GM19238 (cell line): ENCODE results near the gene AMIGO3.
"Not testable (repeated sequence)": the region's sequence is repeated elsewhere in the genome, so short reads cannot be mapped to it uniquely, and the experiment has no call there.

Source experiments
- DNase-seq: peaks from one replicate; pipeline ENCODE4 v3.0.0; 2011; ENCODE audit warnings: low spot score; ENCODE audit not compliant: insufficient read length

Gene AMIGO3

GRCh38 chr3:49712166-49712565 is 7.3 kb downstream of the AMIGO3 start:
- no peak for DNase-seq

GRCh38 chr3:49711489-49711888 is 8.0 kb downstream of the AMIGO3 start:
- DNase-seq, result no peak

- DNase-seq, result no peak
Measured at GRCh38 chr3:49709852-49710251, 9.6 kb downstream of the AMIGO3 start.

GRCh38 chr3:49707113-49707480 is 12.4 kb downstream of the AMIGO3 start:
- no peak for DNase-seq

- no peak for DNase-seq
Measured at GRCh38 chr3:49706456-49707112, 12.9 kb downstream of the AMIGO3 start.

- DNase-seq, result no peak
Measured at GRCh38 chr3:49705390-49705960, 14.0 kb downstream of the AMIGO3 start.

- no peak for DNase-seq
Measured at GRCh38 chr3:49704629-49705028, 14.9 kb downstream of the AMIGO3 start.

- no peak for DNase-seq
Measured at GRCh38 chr3:49703956-49704355, 15.5 kb downstream of the AMIGO3 start.

GRCh38 chr3:49703443-49703927 is 16.0 kb downstream of the AMIGO3 start:
- peak; percentile 81 for DNase-seq

- DNase-seq, result no peak
Measured at GRCh38 chr3:49702672-49703071, 16.8 kb downstream of the AMIGO3 start.

- DNase-seq, result no peak
Measured at GRCh38 chr3:49701388-49702077, 18.0 kb downstream of the AMIGO3 start.

- no peak for DNase-seq
Measured at GRCh38 chr3:49700453-49701128, 18.9 kb downstream of the AMIGO3 start.

GRCh38 chr3:49700014-49700413 is 19.5 kb downstream of the AMIGO3 start:
- no peak for DNase-seq

- no peak for DNase-seq
Measured at GRCh38 chr3:49699281-49699979, 20.1 kb downstream of the AMIGO3 start.

- not testable (repeated sequence) for DNase-seq
Measured at GRCh38 chr3:49695350-49696015, 24.0 kb downstream of the AMIGO3 start.

GRCh38 chr3:49694409-49695070 is 24.9 kb downstream of the AMIGO3 start:
- DNase-seq, result not testable (repeated sequence)

GRCh38 chr3:49691481-49691880 is 28.0 kb downstream of the AMIGO3 start:
- not testable (repeated sequence) for DNase-seq

- DNase-seq, result not testable (repeated sequence)
Measured at GRCh38 chr3:49690856-49691255, 28.6 kb downstream of the AMIGO3 start.

GRCh38 chr3:49689908-49690624 is 29.4 kb downstream of the AMIGO3 start:
- DNase-seq, result not testable (repeated sequence)
